ENCODE results near the gene KCNS1. TPM values are rescaled to one million over a fixed set of nuclear protein-coding genes. Genes with fewer than 3 reads are reported as not detected.

KCNS1 gene
- total RNA-seq, 1 donor from 2014 or later: 3.5 TPM

DNA sequence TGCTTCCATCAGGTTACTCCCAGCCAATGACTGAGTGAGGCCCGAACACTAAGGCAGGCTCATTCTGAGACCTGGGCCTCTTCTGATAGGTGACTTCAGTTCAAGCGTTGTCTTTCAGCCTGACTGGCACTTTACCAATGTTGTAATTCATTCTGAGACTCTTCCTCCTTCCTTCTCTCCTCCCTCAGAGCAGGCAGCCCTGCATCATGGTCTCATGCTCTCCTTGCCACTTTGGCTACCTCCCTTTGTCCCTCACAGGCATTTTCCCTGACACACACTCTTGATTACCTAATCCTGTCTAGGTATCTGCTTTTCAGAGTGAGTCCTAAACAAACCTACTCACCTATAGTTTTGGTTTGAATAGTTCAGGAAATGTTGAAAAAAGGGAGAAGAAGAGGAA is 36.0 kb upstream of the KCNS1 start:
- TF ChIP-seq, protein P1, sequence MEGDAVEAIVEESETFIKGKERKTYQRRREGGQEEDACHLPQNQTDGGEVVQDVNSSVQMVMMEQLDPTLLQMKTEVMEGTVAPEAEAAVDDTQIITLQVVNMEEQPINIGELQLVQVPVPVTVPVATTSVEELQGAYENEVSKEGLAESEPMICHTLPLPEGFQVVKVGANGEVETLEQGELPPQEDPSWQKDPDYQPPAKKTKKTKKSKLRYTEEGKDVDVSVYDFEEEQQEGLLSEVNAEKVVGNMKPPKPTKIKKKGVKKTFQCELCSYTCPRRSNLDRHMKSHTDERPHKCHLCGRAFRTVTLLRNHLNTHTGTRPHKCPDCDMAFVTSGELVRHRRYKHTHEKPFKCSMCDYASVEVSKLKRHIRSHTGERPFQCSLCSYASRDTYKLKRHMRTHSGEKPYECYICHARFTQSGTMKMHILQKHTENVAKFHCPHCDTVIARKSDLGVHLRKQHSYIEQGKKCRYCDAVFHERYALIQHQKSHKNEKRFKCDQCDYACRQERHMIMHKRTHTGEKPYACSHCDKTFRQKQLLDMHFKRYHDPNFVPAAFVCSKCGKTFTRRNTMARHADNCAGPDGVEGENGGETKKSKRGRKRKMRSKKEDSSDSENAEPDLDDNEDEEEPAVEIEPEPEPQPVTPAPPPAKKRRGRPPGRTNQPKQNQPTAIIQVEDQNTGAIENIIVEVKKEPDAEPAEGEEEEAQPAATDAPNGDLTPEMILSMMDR (IDR thresholded peaks at IDR 0.05): no peak
- Histone ChIP-seq H3K27ac (no peak overlapping the region), H3K4me1 (no peaks in the 10 kb centered on the region), H3K27me3 (ENCODE audit: low read depth) (no peaks in the 10 kb centered on the region), H3K9me3 (no peaks in the 10 kb centered on the region), H3K36me3 (no peaks in the 10 kb centered on the region), H3K4me3 (no peak overlapping the region)
- no peak for ATAC-seq
- no peak for DNase-seq
- intact Hi-C loops (cut with DNase I): no loop called here

DNA sequence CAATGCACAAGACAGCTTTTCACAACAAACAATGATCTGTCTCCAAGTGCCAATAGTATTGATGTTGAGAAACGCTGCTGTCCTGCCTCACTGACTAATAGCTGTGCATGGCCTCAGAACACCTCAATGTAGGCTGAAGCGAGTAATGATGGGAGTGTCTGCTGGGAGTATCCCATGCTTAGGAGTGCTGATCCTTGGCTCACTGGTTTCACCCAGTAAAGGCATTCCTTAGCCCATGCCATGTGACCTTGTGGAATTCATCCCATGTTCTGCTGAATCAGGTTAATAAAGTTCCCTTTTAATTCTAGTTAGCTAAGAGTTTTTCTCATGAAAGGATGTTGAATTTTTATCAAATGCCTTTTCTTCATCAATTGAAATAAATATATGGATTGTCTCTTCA is 27.2 kb upstream of the KCNS1 start:
- H3K4me3 ChIP-seq: no peak overlapping the region
- H3K4me1 ChIP-seq: peaks cover 12% of the 10 kb centered on the region
- no peak for DNase-seq
- no peaks in the 10 kb centered on the region for H3K27me3 ChIP-seq (ENCODE audit: low read depth)
- TF ChIP-seq, protein P1 (IDR thresholded peaks at IDR 0.05): no peak
- ATAC-seq: peak; percentile 83
- H3K36me3 ChIP-seq: no peaks in the 10 kb centered on the region
- H3K9me3 ChIP-seq: no peaks in the 10 kb centered on the region
- peak overlapping the region; percentile 56 for H3K27ac ChIP-seq
- intact Hi-C loops (cut with DNase I): no loop called here

DNA sequence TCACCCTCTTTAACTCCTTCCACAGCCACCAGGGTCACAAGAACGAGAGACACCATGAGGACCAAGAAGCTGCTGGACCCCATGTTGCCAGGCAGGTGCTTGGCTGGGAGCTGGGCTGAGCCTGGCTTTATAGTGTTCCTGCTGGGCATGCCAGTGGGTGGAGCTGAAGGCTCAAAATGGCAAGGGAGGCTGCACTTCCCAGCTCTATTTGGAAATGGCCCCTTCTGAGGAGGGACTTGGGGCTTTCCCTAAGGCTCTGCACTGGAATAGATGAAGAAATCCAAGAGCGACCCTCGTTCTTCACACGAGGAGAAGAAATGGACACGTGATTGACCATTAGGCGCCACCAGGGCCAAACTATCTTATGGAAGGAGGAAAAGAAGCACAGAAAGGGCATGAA is 23.4 kb upstream of the KCNS1 start, which contains the start of gene WFDC12:
TSS of gene WFDC12 (minus strand) at position 101 of the 400 bp plus-strand sequence. CDS start at position 83, 18 bp downstream.
- Histone ChIP-seq H3K4me3 (no peak within 1 kb of the TSS), H3K4me1 (peaks cover 12% of the 10 kb centered on the region), H3K9me3 (no peaks in the 10 kb centered on the region), H3K27ac (no peak within 1 kb of the TSS), H3K36me3 (no peaks in the 10 kb centered on the region), H3K27me3 (ENCODE audit: low read depth) (no peaks in the 10 kb centered on the region)
- no peak for ATAC-seq
- intact Hi-C loops (cut with DNase I): no loop called here
- TF ChIP-seq, protein P1 (IDR thresholded peaks at IDR 0.05): no peak
- no peak for DNase-seq

DNA sequence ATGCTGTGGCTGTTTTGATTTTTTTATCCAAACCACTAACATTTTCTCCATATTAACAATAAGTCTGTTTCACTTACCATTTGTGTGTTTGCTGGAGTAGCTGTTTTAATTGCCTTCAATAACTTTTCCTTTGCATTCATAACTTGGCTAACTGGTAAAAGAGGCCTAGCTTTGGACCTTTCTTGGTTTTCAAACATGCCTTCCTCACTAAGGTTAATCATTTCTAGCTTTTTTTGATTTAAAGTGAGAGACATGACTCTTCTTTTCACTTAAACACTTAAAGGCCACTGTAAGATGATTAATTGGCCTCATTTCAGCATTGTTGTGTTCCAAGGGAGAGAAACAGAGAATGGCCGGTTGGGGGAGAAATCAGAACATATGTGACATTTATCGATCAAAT is 20.5 kb upstream of the KCNS1 start:
- Histone ChIP-seq H3K4me3 (no peak overlapping the region), H3K4me1 (no peaks in the 10 kb centered on the region), H3K27ac (no peak overlapping the region), H3K36me3 (no peaks in the 10 kb centered on the region), H3K9me3 (no peaks in the 10 kb centered on the region), H3K27me3 (ENCODE audit: low read depth) (no peaks in the 10 kb centered on the region)
- TF ChIP-seq, protein P1 (IDR thresholded peaks at IDR 0.05): no peak
- DNase-seq: no peak
- ATAC-seq: no peak
- intact Hi-C loops (cut with DNase I): no loop called here

DNA sequence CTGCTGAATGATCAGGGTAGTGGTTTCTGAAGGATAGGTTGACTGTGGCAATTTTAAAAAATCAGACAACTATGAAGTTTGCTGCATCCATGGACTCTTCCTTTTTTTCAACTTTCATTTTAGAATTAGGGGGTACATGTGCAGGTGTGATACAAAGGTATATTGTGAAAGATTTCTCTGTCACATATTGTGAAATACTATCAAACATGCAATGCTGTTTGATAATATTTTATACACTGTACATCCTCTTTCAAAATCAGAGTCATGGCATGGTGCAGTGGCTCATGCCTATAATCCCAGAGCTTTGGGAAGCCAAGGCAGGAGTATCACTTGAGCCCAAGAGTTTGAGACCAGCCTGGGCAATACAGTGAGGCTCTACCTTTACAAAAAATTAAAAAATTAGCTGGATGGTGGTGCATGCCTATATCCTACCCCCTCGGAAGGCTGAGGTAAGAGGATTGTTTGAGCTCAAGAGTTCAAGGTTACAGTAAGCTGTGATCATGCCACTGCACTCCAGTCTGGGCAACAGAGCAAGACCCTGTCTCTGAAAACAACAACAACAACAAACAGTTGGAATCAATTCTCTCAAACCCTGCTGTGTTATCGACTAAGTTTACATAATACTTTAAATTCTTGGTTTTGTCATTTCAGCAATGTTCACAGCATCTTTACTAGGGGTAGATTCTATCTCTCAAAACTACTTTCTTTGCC is 18.8 kb upstream of the KCNS1 start:
- H3K27me3 ChIP-seq (ENCODE audit: low read depth): no peaks in the 10 kb centered on the region
- H3K9me3 ChIP-seq: no peaks in the 10 kb centered on the region
- no peaks in the 10 kb centered on the region for H3K36me3 ChIP-seq
- DNase-seq: no peak
- no peaks in the 10 kb centered on the region for H3K4me1 ChIP-seq
- ATAC-seq: no peak
- no peak overlapping the region for H3K4me3 ChIP-seq
- H3K27ac ChIP-seq: no peak overlapping the region
- TF ChIP-seq, protein P1 (IDR thresholded peaks at IDR 0.05): no peak
- intact Hi-C loops (cut with DNase I): no loop called here
